Medulla oblongata (tissue), 1 donor: ENCODE data around the gene RYR2.

ENCODE experiments used
- DNase-seq: peaks from one replicate; pipeline ENCODE4 v3.0.0-alpha.2; 2015; ENCODE audit errors: extremely low spot score

The RYR2 gene

DNA sequence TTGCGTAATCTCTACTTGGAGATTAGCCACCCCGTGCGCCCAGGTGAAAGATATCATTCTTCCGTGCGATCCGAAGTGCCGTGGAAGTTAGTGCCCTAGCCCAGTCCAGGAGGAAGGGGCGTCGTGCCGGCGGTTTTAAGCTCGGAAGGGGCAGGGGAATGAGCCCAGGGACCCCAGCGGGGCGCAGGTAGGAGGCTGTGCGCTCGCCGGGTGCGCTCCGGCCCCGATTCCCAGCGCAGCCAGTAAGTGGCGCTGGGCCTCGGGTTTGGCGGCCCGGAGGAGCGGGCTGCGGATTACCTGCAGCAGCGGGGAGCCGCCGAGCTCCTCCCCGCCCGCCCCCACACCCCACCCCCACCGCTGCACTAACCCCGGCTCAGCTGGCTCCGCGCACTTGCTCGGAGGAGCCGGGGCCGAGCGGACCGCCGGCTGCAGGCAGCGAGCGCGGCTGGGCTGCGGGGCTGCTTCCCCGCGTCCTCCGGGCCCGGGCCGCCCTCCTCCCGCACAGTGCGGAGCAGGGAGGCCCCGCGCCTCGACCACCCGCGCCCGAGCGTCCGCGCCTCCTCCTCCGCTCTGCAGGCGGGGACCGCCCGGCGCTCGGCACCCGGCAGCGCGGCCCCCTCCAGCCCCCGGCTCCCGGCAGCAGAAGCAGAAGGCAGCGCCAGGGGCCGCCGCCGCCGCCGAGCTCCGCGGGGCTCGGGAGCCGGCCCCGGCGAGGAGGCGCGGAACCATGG lies at the start of gene RYR2:
Gene RYR2, plus strand, starts transcription at position 390 of the 731 bp plus-strand sequence. Its CDS starts 338 bp downstream, at position 728.
- no peak for DNase-seq

DNA sequence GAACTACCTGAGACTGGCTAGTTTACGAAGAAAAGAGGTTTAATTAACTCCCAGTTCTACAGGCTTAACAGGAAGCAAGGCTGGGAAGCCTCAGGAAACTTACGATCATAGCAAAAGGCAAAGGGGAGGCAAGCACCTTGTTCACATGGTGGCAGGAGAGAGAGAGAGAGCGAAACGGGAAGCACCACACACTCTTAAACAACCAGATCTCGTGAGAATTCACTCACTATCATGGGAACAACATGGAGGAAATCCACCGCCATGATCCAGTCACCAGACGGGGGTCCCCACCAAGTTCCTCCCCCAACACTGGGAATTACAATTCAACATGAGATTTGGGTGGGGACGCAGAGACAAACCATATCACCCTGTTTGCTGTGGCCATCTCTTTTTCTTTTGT lies 49.5 kb upstream of the RYR2 start:
- no peak for DNase-seq

DNA sequence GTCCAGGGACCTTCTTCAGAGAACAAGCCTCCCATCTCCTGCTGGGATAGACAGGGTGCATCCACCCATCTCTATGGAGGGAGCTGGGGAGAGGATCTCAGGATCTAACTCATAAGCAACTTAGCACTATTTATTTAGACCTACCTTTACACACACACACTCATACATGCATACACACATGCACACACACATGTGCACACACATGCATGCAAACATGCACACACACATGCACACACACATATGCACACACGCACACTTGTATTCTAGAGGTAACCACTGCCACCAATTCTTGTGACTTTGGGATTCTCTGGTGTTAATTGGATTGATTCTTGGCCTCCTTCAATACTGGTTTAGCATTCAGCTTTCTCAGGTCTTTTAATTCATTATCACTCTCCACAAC lies 47.5 kb upstream of the RYR2 start:
- no peak for DNase-seq

- DNase-seq: no peak
Measured at GRCh38 chr1:236997361-236997760, 44.6 kb upstream of the RYR2 start.

DNA sequence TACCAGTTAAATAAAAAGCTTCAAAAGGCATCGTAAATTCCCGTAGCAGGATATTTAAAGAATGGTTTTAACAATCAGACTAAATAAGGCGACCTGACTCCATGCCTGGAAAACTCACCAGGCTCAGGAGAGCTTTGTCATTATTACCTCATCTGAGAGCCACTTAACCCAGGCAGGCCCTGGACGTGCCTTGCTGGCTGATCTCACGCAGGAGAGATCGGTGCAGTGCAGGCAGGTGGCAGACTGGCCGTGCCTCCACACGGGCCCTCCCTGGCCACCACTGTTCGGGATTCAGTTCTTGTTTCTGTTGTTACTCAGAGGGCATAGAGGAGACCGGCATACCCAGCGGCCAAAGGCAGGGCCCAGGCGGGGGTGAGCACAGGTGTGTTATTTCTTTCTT lies 44.1 kb upstream of the RYR2 start:
- DNase-seq: no peak

DNA sequence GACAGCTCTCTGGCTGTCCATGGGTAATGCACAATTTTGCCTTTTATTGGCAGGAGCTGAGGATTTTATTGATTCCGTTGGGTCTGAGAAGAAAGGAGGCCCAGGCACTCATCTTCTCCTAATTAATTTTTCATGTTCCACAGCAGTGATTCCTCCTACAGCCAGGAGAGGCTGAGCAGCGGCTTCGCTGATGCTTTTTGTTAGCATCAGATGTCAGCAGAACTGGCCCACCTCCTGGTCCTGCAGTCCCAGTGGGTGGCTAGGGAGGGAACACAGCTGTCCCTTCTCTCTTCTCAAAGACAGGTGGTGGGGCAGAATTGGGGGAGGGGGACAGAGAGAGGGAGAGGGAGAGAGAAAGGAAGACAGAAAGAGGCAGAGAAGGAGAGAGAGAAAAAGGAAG lies 43.4 kb upstream of the RYR2 start:
- DNase-seq: no peak

- DNase-seq: no peak
Measured at GRCh38 chr1:237000191-237000590, 41.8 kb upstream of the RYR2 start.

DNA sequence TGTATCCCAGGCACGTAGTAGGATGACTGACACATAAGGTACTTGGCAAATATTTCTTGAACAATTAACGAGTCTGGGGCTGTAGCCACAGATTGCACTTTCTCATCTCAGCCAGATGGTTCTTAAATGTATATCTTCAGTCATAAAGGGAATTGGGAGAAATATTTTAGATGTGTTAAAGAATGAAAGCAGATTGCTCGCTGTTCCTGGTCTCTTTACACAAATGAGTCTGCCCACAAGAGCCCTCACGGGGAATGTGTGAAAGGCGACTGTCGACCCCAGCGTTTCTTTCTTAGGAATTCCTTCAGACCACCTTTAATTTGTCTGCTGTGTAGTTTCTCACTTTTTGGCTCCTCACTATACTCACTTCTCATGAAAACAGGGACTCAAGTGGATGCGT lies 38.5 kb upstream of the RYR2 start:
- DNase-seq: no peak

DNA sequence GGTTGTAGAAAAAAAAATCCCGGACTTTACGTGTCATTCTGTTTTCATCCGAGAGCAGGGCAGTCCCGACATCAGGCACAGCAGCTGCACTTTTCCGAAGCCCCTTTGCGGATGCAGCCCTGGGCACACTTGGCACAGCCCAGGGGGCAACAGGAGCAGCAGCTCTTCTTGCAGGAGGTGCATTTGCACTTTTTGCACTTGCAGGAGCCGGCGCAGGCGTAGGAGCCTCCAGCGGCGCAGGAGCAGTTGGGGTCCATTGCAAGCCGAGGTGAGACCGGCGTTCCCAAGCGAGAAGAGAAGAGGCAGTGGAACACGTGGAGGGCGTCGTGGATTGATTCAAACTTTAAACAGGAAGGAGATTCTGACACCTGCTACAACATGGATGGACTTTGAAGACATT lies 37.9 kb upstream of the RYR2 start, which contains the start of gene MT1HL1:
Gene MT1HL1, minus strand, starts transcription at position 326 of the 400 bp plus-strand sequence. Its CDS starts 69 bp downstream, at position 257.
- DNase-seq: no peak

- DNase-seq: no peak
Measured at GRCh38 chr1:237005674-237006073, 36.3 kb upstream of the RYR2 start.

DNA sequence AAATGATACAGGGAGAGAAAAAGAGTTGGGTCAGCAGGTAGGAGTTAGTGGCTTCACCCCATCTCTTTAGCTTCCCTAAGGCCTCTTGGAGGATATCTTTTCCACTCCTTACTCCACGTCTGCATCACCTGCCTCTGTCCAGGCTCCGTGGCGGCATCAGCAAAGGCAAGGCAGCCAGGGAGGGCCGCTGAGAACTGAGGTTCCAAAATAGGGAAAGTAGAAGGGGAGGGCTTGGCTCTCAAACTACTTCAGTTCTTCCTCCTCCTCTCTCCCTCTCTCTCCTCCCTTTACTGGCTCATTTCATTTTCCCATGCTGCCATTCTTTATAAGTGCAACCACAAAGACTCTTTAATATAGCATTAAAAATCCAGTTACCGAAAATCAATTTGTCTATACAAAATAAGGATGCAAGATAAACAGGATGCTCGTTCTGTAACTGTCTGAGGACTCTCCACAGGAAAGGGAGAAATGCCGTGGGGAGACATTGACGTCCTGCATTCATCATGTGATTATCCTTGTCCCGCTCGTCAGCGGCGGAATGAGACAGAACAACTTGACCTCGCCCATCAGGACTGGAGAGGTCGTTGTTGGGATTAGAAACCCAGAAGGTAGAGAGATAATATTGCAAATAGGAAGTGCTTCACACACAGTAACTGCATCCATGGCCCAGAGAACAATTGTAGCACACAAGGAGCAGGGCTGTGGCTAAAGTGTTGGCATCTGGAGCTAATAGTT lies 34.7 kb upstream of the RYR2 start:
- no peak for DNase-seq

DNA sequence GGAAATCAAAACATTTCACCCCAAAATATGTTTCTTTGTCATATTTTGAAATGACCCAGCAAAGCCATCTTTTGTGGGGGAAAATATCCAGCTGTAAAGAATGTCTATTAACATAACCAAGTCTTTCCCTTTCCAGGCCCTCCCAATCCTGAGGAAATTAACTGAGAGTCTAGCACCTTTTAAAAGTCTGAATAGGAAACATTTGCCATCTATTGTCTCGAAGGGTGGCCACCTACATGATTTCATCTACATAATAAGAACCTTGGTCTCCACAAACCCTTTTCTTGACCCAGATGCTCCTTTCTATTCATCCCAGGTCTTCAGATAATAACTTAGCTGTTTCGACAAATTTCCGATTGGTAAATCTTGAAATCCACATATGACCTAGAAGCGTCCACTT lies 32.4 kb upstream of the RYR2 start:
- no peak for DNase-seq

- no peak for DNase-seq
Measured at GRCh38 chr1:237011432-237011831, 30.6 kb upstream of the RYR2 start.

- no peak for DNase-seq
Measured at GRCh38 chr1:237012361-237012760, 29.6 kb upstream of the RYR2 start.

- DNase-seq: no peak
Measured at GRCh38 chr1:237012788-237013383, 29.1 kb upstream of the RYR2 start.

GRCh38 chr1:237013608-237014007 lies 28.4 kb upstream of the RYR2 start:
- DNase-seq: no peak

DNA sequence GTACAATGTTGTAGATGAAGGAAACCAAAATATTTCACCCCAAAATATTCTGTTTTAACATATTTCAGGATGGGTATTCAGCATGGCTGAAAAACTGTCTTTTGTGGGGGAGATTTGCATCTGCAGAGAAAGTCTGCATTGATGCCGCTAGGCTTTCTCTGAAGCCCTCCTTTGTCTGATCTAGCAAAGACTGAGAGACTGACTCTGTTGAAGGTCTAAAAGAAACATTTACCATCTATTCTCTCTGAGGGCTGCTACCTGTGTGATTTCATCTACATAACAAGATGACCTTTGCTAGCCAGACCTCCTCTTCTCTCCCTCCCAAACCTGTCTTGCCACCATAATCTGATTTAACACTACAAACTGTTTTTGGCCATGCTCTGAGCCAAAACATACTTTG lies 25.4 kb upstream of the RYR2 start:
- DNase-seq: peak; percentile 23

DNA sequence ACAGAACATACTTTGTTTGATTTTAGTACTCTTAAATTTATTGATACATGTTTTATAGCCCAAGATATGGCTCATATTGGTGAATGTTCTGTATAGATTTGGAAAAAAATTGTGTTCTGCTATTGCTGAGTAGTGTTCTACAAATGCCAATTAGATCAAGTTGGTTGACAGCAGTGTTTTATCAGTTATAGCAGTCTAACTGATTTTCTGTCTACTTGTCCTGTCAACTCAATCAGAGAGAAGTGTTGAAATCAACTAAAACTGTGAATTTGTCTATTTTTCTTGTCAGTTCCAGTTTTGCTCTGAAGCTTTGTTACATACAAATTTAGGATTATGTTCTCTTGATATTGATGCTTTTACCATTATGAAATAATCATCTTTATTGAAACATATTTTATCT lies 23.1 kb upstream of the RYR2 start:
- DNase-seq: no peak

DNA sequence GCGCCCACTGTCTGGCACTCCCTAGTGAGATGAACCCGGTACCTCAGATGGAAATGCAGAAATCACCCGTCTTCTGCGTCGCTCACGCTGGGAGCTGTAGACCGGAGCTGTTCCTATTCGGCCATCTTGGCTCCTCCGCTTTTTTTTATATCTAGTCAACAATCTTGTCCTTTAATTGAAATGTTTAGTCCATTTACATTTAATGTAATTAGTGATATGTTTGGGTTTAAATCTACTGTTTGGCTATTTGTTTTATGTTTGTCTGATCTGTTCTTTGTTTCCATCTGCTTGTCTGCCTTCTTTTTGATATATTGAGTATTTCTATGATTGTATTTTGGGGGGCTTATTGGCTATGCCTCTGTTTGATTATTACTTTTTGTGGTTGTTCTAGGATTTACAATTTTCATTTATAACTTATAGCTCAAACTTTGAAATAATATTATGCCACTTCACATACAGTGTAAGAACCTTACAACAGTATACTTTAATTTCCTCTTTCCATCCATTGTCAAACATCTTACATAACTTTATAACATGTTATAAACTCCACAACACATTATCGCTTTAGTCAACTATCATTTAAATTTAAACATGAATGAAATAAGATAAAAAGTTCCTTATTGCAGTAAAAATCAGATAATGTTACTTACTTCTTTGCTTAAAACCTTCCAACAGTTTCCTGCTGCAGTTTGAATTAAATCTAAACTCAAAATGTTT lies 16.5 kb upstream of the RYR2 start:
- no peak for DNase-seq

- DNase-seq: no peak
Measured at GRCh38 chr1:237029240-237029639, 12.7 kb upstream of the RYR2 start.

DNA sequence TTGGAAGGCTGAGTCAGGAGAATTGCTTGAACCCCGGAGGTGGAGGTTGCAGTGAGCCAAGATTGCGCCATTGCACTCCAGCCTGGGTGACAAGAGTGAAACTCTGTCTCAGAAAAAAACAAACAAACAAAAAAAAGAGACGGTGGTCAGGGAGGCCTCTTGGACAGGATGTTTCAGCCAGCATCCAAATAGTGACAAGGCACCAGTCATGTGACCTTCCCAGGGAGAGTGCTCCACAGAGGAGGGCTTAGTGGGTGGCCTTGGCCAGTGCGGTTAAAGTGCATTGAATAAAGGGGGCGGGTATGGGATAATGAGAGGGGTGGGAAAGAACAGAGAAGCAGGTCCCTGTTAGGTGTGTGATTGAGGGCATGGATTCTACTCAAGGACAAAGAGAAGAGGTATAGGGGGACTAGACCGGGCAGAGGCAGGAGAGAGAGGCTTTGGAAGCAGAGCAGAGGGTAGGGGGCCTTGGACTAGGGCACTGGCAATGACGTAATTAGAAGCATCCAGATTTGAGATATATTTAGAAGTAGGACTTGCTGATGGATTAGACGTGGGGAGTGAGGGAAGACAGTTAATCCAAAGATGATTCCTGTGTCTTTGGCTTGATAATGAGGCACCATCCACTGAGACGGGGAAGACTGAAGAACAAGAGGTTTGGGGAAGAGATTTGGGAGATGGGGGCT lies 12.0 kb upstream of the RYR2 start:
- DNase-seq: no peak

DNA sequence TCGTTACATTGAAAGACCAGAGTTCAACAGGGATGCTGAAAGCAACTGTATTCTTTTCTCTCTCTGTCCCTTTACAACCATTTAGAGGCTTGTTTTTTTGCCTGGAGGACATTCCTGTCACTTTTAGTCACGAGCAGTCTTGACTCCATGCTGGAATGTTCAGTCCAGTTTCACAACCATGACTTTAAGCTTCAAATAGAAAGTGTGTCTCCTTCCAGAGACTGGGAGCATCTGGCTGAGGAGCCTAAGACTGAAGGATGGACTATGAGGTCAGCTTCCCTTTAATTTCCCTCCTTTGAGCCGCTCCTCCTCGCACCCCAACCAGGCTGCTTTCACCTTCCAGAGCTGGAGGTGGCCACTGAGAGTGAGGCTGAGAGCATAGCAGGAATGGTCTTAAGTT lies 10.5 kb upstream of the RYR2 start:
- no peak for DNase-seq
